Globus pallidus (tissue), 1 donor: ENCODE results near the gene THRA.

Experiments
- DNase-seq: peaks from one replicate; pipeline ENCODE4 v3.0.0-alpha.2; 2015; ENCODE audit warnings: low spot score

Gene THRA, protein sequence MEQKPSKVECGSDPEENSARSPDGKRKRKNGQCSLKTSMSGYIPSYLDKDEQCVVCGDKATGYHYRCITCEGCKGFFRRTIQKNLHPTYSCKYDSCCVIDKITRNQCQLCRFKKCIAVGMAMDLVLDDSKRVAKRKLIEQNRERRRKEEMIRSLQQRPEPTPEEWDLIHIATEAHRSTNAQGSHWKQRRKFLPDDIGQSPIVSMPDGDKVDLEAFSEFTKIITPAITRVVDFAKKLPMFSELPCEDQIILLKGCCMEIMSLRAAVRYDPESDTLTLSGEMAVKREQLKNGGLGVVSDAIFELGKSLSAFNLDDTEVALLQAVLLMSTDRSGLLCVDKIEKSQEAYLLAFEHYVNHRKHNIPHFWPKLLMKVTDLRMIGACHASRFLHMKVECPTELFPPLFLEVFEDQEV

DNA sequence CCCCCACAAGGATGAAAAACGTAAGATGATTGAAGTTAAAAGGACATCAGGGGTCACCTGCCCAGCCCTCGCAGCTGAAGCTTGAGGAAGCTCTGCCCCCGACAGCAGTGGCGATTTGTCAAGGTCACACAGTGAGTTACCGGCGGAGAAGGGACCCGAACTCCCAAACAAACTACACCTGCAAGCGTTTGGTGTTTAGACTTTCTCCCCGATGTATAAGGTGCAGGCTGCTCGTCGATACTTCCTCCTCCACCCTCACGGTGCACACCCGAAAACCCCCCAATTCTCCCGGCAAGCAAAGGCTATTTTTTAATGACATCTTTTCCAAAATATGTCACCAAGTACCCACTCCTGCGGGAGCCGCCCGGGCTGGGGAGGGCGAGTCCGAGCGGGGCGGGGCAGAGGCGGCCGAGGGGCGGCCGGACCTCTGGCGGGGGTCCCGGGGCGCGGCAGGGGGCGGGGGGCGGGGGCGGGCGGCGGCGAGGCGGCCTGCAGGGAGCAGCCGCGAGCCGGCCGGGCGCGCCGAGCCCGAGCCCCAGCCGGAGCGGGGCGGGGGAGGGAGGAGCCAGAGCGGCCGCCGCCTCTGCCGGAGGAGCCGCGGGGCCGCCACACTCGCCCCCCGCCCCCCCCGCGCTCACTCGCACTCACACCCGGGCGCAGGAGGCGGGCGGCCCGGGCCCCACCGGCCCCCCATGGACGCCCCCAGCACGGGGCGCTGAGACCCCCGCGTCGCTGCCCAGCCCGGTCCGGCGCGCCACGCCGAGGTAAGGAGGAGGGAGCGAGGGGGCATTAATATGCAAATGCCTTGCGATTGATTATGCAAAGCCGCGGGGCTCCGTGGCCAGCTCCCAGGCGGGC lies at the start of gene THRA:
Gene THRA (plus strand): TSS at position 637 of the 858 bp plus-strand sequence. CDS start 11,524 bp downstream, outside the sequence.
- peak; percentile 82 for DNase-seq

DNA sequence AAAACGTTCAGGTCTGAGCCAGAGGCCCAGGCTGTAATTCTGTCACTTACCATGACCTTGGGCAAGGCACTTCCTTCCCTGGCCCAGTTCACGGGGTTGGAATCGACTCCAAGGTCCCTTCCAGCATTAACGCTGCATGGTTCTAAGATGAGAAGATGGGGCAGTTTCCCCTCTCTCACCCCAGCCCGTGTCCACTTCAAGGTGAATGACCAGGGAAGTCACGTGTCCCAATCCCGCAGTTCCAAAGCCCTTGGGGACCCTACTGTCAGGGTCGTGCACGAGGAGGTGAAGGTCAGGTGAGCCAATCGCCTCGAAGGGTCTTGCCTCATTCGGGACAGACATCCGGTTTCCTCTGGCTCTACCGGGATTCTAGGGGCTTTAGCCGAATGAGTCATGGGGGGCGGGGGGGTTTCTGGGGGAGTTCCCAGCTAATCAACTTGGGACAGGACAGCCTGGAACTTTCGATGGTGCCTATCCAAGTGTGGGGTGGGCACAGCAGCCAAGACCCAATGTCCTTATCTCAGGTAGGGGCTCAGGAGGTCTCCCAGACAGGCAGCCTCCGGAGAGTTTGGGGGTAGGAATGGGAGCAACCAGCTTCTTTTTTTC lies 48.3 kb upstream of the THRA start:
- DNase-seq: no peak

DNA sequence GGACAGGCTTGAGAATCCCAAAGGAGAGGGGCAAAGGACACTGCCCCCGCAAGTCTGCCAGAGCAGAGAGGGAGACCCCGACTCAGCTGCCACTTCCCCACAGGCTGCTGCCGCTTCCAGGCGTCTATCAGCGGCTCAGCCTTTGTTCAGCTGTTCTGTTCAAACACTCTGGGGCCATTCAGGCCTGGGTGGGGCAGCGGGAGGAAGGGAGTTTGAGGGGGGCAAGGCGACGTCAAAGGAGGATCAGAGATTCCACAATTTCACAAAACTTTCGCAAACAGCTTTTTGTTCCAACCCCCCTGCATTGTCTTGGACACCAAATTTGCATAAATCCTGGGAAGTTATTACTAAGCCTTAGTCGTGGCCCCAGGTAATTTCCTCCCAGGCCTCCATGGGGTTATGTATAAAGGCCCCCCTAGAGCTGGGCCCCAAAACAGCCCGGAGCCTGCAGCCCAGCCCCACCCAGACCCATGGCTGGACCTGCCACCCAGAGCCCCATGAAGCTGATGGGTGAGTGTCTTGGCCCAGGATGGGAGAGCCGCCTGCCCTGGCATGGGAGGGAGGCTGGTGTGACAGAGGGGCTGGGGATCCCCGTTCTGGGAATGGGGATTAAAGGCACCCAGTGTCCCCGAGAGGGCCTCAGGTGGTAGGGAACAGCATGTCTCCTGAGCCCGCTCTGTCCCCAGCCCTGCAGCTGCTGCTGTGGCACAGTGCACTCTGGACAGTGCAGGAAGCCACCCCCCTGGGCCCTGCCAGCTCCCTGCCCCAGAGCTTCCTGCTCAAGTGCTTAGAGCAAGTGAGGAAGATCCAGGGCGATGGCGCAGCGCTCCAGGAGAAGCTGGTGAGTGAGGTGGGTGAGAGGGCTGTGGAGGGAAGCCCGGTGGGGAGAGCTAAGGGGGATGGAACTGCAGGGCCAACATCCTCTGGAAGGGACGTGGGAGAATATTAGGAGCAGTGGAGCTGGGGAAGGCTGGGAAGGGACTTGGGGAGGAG lies 47.5 kb upstream of the THRA start, which contains the start of gene CSF3:
Gene CSF3 (plus strand): TSS at position 436 of the 993 bp plus-strand sequence. CDS start 35 bp downstream, at position 471.
- DNase-seq: no peak

DNA sequence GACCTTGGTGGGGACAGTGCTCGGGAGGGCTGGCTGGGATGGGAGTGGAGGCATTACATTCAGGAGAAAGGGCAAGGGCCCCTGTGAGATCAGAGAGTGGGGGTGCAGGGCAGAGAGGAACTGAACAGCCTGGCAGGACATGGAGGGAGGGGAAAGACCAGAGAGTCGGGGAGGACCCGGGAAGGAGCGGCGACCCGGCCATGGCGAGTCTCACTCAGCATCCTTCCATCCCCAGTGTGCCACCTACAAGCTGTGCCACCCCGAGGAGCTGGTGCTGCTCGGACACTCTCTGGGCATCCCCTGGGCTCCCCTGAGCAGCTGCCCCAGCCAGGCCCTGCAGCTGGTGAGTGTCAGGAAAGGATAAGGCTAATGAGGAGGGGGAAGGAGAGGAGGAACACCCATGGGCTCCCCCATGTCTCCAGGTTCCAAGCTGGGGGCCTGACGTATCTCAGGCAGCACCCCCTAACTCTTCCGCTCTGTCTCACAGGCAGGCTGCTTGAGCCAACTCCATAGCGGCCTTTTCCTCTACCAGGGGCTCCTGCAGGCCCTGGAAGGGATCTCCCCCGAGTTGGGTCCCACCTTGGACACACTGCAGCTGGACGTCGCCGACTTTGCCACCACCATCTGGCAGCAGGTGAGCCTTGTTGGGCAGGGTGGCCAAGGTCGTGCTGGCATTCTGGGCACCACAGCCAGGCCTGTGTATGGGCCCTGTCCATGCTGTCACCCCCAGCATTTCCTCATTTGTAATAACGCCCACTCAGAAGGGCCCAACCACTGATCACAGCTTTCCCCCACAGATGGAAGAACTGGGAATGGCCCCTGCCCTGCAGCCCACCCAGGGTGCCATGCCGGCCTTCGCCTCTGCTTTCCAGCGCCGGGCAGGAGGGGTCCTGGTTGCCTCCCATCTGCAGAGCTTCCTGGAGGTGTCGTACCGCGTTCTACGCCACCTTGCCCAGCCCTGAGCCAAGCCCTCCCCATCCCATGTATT lies 46.5 kb upstream of the THRA start:
- no peak for DNase-seq

DNA sequence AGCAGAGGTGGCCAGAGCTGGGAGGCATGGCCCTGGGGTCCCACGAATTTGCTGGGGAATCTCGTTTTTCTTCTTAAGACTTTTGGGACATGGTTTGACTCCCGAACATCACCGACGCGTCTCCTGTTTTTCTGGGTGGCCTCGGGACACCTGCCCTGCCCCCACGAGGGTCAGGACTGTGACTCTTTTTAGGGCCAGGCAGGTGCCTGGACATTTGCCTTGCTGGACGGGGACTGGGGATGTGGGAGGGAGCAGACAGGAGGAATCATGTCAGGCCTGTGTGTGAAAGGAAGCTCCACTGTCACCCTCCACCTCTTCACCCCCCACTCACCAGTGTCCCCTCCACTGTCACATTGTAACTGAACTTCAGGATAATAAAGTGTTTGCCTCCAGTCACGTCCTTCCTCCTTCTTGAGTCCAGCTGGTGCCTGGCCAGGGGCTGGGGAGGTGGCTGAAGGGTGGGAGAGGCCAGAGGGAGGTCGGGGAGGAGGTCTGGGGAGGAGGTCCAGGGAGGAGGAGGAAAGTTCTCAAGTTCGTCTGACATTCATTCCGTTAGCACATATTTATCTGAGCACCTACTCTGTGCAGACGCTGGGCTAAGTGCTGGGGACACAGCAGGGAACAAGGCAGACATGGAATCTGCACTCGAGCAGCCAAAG lies 45.2 kb upstream of the THRA start:
- DNase-seq: no peak

DNA sequence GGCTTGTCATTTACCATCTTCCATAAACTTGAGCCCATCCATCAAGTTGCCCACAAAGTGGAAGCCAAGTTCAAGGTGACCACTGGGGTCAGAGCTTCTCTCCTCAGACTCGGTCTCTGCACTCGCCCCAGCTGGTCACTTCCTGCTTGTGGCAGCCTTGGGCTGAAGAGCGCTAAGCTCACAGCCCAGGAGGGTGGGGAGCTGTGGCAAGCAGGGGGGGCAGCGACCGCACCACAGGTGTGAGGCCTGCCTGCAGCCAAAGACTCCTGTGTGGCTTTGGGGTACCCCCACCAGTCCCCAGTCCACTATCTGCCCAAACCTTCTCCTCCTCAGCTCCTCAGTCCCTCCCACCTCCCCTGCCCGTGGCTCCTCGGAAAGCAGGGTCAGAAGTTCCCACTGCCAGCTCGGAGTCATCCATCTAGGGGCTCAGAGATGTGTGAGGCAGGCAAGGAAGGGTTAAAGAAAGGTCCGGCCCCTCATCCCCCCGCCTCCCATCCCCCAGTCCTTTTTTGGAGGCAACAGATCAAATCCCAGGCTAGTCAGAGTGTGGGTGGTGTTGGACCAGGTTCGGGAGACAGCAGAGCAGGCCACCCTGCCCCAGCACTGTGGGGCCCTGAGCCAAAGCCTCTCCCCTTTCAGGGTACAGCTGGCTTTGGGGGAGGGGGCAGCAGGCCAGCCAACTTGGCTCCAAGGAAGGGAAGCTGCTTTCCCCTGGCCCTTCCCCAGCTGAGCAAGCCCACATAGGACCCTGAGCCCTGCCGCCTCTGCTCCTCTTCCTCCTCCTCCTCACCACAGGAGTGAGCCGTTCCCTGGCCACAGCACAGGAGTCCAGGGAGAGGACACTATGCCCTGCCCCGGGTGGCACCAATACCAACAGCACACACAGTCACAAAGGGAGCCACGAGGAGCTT lies 44.3 kb upstream of the THRA start:
- no peak for DNase-seq

DNA sequence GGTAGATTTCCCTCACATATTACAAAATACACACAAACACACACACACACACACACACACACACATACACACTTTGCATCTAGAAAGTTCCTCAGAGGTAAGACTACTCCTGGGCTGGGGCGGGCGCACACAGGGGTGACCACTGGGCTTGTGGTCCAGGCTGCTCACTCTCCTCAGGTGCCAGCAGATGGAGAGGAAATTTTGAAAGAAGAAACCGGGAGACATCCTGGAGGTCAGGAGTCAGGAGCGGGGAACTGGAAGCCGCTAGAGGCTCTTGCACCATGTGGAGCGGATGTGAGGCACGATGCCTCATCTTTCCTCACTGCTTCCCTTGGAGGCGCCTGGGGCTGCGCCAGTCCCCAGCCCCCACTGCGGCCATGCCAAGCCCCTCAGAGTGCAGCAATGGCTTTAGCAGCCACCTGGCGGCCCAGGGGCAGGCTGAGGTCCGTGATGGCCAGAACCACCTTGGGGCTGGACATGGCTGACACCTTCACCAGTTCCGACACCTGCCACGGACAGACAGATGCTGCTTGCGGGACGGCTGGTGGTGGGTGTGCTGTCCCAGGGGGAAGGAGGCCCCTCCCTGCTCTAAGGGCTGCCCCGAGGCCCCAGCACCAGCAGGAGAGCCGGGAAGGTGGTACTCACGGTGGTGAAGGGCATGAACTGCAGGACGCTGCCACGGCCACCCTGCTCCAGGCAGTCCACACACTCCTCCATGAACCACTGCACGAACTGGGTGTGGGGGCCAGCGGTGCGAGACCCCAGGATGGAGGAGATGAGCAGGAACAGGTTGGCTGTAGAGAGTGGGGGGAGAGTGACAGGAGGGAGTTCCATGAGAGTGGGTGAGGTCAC lies 43.4 kb upstream of the THRA start:
- DNase-seq: no peak

DNA sequence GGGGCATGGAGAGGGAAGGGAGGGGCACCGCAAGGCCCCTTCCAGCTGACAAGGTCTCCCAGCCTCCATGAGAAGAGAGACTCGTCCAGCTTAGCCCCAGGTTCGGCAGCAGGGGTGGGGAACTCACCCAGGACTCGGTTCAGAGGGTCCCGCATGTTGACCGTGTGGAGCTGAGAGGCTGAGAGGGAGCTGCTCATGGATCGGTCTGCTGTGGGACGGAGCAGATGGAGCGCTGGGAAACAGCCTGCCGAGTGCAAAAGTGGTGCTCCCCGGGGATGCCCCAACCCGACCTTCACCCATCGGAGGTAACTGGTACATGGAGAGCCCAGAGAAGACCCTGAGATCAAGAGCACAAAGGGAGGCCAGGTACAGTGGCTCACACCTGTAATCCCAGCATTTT lies 42.6 kb upstream of the THRA start:
- DNase-seq: no peak

DNA sequence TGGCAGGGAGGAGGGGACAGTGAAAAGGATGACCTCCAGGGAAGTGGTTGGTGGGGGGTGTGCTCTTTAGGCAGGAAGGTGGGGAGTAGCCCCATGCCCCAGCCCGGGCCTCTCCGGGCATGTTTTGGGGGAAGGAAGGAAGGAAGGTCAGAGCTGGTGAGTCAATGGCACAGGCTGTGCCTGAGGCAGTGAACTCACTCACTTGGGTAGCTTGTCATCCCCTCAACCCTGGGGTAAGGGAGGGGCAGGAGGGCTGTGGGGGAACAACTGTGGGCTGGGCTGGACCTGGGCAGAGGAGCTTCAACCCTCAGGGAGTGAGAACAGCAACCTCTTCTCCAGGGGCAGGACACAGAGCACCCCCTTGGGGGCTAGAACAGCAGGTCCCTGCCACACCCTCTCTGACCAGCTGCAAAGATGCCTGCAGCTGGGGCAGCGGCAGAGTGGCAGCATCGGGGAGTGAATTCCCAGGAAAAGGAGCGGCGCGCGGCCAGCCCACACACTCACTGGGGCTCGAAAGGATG lies 41.3 kb upstream of the THRA start:
- DNase-seq: no peak

DNA sequence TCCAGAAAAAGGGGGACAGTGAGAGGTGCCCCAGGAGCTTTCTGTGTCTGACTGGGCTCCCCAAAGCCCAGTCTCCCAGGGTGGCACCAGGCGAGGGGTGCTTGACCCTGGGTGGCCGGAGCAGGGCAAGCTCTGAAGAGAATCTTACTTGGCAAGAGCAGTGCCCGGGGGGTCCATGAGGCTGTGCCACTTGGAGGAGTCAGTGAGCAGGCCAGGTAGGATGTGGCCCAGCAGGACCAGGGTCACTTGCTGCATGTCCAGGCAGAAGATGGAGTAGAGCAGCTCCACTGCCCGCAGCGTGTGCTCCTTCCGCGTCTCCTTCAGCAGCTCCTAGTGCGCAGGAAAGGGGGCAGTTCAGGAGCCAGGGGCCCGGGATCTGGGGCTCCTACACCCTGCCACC lies 40.3 kb upstream of the THRA start:
- no peak for DNase-seq

DNA sequence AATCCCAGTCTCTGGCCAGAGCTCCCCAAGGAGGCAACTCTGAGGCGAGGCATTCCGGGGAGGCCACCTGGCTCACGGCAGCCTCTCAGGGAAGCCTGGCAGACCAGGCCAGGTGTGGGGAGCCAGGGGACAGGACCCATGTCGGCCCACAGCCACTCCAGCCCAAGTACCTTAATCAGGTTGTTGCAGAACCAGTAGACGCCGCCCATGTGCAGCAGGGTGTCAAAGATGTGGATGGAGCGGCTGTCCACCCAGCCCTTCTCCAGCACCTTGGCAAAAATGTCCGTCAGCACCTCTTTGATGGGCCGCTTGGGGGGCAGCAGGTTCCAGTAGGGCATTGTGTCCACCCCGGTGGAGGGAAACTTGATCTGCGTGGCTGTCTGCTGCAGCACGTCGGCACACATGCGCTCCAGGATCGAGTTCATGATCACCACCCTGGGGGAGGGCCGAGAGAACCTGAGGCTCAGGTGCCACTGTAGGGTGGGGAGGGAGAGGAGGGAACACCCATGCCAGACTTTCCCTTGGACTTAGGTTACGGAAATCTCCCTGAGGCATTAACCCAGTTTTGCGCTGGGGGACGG lies 39.7 kb upstream of the THRA start:
- DNase-seq: no peak

DNA sequence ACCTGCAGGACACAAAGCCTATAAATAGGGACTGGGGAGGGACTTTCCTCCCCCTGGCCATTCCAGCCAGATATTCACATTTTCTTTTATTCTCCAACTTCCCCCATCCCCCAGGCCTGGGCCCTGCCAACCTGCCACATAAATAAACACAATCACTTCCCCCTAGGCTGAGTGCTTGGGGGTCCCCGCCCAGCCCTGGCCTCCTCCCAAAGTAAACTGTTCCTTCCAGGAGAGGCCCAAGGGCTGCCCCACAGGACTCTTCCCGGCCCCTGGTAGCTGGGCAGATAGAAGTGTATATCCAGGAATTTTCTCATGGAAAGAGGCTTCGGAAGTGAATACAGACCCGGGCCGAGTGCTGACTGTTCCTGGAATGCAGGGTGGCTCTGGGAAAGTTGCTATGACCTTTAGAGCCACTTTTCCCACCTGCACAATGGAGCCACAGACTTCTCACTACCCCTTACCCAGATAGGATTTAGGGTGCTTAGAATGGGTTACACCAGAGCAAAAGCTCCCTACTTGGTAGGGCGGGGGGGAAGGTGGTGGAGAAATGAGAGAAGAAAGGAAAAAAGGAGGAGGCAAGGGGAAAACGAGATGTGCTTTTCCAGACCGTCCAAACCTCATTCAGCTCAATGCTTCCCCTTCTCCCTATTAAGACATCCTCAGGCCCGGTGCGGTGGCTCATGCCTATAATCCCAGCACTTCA lies 39.0 kb upstream of the THRA start:
- no peak for DNase-seq

DNA sequence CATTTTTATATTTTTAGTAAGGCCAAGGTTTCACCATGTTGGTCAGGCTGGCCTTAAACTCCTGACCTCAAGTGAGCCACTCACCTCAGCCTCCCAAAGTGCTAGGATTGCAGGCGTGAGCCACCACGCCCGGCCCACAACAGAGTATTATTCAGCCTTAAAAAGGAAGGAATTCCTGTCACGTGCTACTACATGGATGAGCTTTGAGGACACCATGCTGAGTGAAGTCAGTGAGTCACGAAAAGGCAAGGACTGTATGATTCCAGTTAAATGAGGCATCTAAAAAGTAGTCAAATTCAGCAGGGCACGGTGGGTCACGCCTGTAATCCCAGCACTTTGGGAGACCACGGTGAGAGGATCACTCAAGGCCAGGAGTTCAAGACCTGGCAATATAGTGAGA lies 37.9 kb upstream of the THRA start:
- DNase-seq: no peak

DNA sequence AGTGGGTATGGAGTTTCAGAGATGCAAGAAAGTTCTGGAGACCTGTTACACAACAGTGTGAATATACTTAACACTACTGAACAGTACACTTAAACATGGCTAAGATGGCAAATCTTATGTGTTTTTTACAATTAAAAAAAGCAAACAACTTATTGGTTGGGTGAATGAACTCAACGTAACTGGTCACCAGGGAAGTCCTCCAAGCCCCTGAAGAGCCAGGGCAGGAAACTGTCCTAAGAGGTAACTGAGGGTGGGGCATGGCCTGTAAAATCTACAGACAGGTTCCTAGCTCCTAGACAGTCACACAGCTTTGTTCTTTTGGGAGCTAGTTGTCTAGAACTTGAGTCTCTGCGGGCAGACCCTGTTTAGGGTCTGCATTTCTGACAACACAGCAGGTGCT lies 37.2 kb upstream of the THRA start:
- no peak for DNase-seq

DNA sequence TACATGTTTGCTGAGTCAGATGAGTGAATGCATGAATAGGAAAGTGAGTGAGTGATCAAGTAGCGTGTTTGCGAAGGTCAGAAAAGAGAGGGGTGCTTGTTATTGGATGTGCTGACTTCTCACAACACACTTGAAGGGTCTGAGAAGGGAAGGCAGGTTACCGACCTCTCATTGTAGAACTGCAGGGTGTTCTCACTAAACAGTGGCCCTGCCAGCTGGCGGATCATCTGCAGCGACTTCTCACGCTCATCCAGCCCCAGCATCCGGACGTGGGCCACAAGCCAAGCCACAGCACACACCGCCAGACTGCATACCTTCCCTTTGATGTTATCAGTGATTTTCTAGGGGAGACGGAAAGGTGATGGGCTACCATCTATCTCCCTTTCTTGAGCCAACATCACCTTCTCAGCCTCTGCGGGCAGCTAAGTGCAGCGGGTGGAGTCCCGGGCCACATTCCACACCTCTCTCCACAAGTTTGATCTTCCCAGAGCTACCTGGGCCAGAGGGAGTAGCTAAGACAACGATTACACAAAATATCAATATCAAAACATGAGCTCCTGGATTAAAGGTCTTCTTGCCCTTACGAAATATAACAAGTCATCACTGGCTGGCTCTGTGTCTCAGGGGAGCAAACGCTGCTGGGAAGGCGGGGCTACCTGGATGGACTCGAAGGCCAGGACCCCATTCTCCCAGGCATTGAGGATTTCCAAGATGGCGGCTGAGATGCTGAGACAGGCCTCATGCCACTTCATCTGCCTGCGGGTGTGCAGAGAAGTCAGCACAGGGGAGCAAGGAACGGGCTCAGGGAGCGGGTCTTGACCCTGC lies 36.6 kb upstream of the THRA start:
- DNase-seq: no peak
